Natural killer cell treated with Interleukin-12 subunit alpha and Interleukin-12 subunit beta and Interleukin-15 and Interleukin-18, amount 100 ng/mL, for 72 hours (primary cell): ENCODE results near the gene DGCR6. TPM values are rescaled to one million over a fixed set of nuclear protein-coding genes. Genes with fewer than 3 reads are reported as not detected.
A peak's percentile ranks its signal among the peaks of the same experiment; 100 is the strongest.
"Not testable (repeated sequence)": the region's sequence is repeated elsewhere in the genome, so short reads cannot be mapped to it uniquely, and the experiment has no call there.

Experiments
- ATAC-seq, 2 donors: fragments of 150-1000 bp; cut with Tn5 transposase in 1 of 2; sonication (Bioruptor Pico), chemical (Tn5 transposase) in 1 of 2; 2 replicates each; pipeline ENCODE4 v1.10.0; 2021
- DNase-seq: peaks from one replicate; pipeline ENCODE4 v3.0.0; 2022; ENCODE audit warnings: low spot score
- H3K27ac Mint-ChIP-seq, 2 donors: 1 replicate in 1 of 2; 2 replicates in 1 of 2; pipeline ENCODE4 v1.8.0; 2022; ENCODE audit warnings: mixed read lengths in 2 of 2, mild to moderate bottlenecking in 1 of 2, moderate library complexity in 1 of 2
- H3K27me3 Mint-ChIP-seq, 2 donors: 1 replicate in 1 of 2; 2 replicates in 1 of 2; pipeline ENCODE4 v1.8.0; 2022; ENCODE audit warnings: mixed read lengths in 2 of 2
- H3K36me3 Mint-ChIP-seq: one replicate; pipeline ENCODE4 v1.8.0; 2022; ENCODE audit warnings: mixed read lengths
- H3K4me1 Mint-ChIP-seq, 2 donors: 1 replicate in 1 of 2; 2 replicates in 1 of 2; pipeline ENCODE4 v1.8.0; 2022; ENCODE audit warnings: low read depth in 2 of 2, mixed read lengths in 2 of 2, mild to moderate bottlenecking in 1 of 2
- H3K4me3 Mint-ChIP-seq: one replicate; pipeline ENCODE4 v1.8.0; 2022; ENCODE audit warnings: mixed read lengths
- H3K9me3 Mint-ChIP-seq: 2 replicates; pipeline ENCODE4 v1.8.0; 2022; ENCODE audit warnings: mixed read lengths
- total RNA-seq, 2 donors: library from RNA; stranded (reverse); gene quantifications; one replicate each; pipeline ENCODE4 v1.2.3, GENCODE V29; 2022

Gene DGCR6
- total RNA-seq, 2 donors from 2014 or later, result 1.1 to 1.9 TPM

DNA sequence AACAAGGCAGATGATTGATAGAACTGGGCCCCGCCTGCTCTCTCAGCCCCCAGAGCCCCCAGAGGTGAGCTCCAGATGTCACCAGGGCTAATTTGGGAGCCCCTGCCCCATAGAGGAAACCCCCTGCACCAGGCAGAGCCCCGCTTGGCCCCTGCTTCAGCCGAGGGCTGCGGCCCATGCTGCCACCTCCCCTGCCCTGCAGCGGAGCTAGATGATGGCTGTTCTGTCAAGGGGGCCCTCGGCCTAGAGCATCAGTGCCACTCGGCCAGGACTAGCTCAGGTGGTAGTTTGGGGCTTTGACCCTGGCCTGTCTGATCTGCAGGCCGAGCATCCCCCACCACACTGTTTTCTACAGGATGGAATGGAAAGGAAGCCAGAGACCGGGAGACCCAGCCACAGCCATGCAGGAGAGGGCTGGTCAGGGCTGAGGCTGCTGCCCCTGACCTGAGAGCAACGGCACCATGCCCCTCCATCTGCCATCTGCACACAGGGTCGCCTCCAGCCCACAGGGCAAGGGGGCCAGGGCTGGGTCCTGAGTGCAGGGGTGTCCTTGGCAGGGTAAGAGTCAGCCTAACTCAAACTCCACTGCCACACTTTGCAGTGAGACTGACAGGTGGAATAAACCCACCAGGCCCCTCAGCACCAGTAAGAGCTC, 54.2 kb downstream of the DGCR6 start:
- DNase-seq, H3K4me1 Mint-ChIP-seq, H3K27ac Mint-ChIP-seq, H3K9me3 Mint-ChIP-seq, H3K4me3 Mint-ChIP-seq, H3K36me3 Mint-ChIP-seq, H3K27me3 Mint-ChIP-seq: not testable (repeated sequence)
- ATAC-seq, result peak in 1 of 2 donors; percentile 5

- H3K36me3 Mint-ChIP-seq, H3K9me3 Mint-ChIP-seq, H3K4me1 Mint-ChIP-seq, H3K27ac Mint-ChIP-seq, DNase-seq, H3K27me3 Mint-ChIP-seq, H3K4me3 Mint-ChIP-seq, ATAC-seq: not testable (repeated sequence)
Measured at GRCh38 chr22:18961201-18961600, 55.1 kb downstream of the DGCR6 start.

Other genes starting within 250 kb of the DGCR6 start
- gene PRODH, start 30.0 kb downstream of the DGCR6 start, total RNA-seq, result not detected
- 10 to 100 TPM; 29.6 to 34.6 TPM for gene DGCR2, start 216.1 kb downstream of the DGCR6 start, total RNA-seq
- under 1 TPM in 1 of 2 donors, not detected in 1; 0.39 TPM for gene TSSK2, start 225.0 kb downstream of the DGCR6 start, total RNA-seq
- gene ESS2, start 238.3 kb downstream of the DGCR6 start, total RNA-seq, result 10 to 100 TPM; 30.0 to 38.6 TPM
- gene GSC2, start 244.0 kb downstream of the DGCR6 start, total RNA-seq, result not detected